Head of caudate nucleus (tissue), 42 donors: Measurements from ENCODE around the gene IQCC.

Source experiments
- DNase-seq, 42 donors: peaks; one replicate each; pipeline versions ENCODE4 v3.0.0 to v3.0.0-alpha.2; 2020 to 2021; ENCODE audit warnings: mixed read lengths in 7 of 42
- intact Hi-C: fragments of 100-400 bp; cut with DNase I; formaldehyde crosslinking; loops from one replicate; pipeline ENCODE4 v1.15.0; 2022

The IQCC gene

DNA sequence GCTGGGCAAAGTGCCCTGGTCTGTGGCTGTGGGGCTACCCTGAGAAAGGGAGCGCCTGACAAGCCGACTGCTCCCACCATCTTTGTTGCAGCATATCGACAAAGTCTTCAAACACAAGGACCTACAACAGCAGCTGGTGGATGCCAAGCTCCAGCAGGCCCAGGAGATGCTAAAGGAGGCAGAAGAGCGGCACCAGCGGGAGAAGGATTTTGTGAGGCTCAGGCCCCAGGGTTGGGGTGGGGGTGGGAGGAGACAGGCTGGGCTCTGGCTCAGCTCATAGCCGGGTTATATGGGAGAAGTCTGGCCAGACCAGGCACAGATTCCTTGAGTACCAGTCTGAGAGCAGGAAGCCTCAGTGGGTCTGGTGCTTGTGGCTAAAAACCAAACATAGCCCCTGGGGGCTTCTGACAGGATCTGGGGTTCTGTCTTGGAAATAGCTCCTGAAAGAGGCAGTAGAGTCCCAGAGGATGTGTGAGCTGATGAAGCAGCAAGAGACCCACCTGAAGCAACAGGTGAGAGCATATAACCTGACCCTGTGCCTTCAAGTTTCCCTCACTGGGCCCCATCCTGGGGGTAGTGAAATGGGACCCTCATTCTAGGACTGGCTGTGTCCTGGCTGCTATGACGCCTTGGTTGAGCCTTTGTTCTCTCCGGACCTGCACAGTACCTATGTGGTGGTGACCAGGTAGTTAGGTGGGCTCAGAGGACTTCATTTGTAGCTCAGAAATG, 13.1 kb upstream of the IQCC start:
- no peak for DNase-seq
- intact Hi-C loops: no loop called here

DNA sequence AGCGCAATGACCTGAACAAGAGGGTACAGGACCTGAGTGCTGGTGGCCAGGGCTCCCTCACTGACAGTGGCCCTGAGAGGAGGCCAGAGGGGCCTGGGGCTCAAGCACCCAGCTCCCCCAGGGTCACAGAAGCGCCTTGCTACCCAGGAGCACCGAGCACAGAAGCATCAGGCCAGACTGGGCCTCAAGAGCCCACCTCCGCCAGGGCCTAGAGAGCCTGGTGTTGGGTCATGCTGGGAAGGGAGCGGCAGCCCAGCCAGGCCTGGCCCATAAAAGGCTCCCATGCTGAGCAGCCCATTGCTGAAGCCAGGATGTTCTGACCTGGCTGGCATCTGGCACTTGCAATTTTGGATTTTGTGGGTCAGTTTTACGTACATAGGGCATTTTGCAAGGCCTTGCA, 10.5 kb upstream of the IQCC start:
- intact Hi-C loops: no loop called here
- DNase-seq: no peak

DNA sequence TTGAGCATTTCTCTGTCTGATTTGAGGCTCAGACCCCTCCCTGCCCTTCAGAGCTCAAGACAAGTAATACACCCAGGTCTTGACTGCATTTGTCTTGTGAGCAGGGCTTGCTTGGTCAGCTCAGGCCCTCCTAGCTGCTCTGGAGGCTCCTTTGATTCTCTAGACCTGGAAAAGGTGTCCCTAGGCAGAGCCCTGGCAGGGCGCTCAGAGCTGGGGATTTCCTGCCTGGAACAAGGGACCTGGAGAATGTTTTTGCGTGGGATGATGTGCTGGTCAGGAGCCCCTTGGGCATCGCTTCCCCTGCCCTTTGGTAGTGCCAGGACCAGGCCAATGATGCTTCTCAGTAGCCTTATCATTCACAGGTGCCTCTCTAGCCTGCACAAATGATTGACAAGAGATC, 9.9 kb upstream of the IQCC start:
- DNase-seq: no peak
- intact Hi-C loops: no loop called here

DNA sequence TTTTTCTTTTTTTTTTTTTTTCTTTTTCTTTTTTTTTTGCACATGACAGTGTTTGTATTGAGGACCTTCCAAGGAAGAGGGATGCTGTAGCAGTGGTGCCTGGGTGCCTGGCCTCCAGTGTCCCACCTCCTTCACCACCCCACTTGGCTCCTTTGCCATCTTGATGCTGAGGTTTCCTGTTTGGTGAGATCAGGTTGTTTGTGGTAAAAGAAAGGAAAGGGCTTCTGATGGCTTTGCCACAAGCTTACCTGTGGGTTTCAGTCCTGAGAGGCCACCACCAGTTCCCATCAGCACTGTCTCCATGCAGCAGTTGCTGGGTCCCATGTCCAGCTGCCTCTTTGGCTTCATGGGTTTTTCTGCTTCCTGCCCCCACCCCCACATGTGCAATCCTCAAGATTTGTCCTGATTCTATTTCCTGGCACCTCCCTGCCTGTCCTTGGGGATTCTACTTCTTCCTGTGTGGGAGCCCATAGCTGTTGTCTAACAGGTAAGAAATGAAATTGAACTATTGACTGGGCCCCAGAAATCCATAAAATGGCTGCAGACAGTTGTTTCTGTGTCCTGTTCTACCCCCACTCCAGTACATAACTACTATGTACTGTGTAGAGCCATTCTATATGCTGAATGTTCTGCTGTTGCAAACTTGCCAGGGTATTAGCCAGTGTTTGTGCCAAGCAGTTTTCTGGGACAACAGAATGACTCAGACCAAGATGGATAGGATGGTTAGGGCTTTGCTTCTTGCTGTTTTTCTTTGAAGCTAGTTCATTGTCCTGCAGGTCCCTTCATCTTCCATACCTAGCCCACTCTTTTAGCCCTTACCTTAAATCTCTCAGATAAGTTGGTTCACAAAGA, 9.3 kb upstream of the IQCC start:
- DNase-seq: no peak
- intact Hi-C loops: no loop called here

DNA sequence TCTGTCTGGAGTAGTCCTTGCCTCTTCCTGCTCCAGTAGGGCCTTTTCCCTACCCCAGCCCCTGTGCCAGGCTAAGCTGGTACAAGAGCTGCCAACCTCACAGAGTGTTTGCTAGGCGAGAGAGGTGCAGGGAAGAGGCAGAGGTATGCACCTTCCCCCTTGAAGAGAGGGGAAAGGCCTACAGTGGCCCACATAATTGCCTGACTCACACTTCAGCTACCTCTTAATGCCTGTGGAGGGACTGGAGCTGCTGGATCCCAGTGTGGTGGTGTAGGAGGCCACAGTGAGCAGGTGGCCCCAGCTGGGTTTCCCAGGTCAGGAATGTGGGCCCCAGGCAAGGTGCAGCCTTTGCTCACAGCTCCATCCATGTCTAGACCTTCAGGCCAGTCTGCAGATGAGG, 8.4 kb upstream of the IQCC start:
- intact Hi-C loops: no loop called here

DNA sequence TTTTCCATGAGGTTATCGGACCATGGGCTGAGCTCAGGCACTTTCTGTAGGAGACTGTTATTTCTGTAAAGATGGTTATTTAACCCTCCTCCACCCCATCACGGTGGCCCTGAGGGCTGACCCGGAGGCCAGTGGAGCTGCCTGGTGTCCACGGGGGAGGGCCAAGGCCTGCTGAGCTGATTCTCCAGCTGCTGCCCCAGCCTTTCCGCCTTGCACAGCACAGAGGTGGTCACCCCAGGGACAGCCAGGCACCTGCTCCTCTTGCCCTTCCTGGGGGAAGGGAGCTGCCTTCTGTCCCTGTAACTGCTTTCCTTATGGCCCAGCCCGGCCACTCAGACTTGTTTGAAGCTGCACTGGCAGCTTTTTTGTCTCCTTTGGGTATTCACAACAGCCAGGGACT, 7.6 kb upstream of the IQCC start:
- intact Hi-C loops: no loop called here
- no peak for DNase-seq

More for the DNA sequence above, 8.4 kb upstream of the IQCC start:
- DNase-seq: no peak

DNA sequence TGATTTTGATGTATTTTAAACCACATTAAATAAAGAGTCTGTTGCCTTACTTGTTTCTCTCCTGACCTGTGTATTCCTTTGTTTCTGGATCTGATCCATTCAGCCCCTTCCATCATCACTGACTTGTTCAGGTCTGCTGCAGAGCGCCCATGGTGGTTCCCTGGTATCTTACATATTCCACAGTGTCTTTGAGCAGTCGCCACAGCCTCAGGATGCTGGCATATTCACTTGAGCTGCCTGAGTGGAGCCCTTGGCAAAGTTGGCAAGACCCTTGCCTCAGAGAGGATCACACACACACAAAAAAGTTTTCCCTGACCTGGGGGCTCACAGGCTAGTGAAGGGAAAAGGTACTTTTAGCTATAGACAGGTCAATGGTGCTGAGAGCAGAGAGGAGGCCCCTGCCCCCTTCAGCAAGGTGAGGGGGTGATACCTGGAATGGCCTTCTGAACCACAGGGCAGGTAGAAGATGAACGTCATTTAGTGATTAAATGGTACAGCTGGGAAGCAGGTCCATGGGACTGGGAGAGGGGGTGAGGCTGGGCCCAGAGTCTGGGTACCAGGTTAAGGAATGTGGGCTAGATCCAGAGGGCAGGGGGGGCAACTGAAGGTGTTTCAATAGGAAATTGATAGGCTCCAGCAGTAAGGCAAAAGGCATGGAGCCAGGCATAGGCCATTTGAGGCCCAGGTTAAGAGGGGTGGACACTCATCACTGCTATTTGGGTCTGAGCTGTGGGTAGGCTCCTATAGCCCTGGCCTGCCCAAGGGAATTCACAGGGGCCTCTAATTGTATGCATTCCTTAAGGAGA, 7.0 kb upstream of the IQCC start:
- DNase-seq: no peak
- intact Hi-C loops: no loop called here

DNA sequence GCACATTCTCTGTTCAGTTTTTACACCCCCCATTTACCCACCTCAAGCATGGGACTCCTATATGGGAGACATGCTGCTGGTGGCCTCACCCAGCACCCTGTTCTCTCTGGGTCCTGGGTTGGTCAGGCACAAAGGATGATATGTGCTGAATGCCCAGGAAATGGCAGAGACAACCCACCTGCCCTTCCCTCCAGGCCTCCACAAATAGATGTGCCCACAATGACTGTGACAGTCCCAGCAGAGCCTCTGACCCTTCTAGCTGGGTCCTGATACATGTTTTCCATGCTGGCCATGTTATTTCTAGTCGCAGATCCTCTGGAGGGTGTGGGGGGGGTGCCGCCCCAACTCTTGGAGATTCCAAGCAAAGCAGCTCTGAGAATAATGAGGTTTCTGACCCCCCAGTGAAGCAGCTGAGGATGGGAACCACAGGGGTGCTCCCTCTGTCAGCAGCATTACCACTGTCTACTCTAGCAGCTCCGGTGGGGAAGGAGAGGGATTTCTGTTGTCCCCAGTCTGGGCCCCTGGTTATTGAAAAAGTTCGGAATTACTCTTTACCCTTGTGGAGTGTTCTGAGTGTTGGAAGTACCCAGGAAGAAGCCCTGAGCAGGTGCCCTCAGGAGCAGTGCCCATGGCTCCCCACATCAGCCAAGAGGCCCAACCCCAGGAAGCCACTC, 6.3 kb upstream of the IQCC start:
- DNase-seq: no peak
- intact Hi-C loops: no loop called here

DNA sequence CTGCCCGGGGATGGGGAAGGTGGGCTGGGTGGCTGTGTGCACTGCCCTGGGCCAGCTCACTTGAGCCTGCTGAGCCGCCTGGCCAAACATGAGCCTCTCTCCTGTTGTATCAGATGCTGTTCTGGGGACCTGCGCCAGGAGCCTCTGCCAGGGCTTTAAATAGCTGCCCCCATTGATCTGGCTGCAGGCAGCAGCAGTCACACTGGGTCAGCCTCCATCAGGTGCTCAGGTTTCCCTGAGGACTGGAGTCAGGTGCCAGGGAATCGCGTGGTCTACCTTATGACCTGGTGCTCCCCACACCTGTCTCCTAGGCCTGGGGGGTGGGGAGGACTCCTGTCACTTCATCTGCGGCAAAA, 5.8 kb upstream of the IQCC start:
- intact Hi-C loops: no loop called here
- DNase-seq: peak in 20 of 42 donors; percentile 15 to 57 (median 40)

DNA sequence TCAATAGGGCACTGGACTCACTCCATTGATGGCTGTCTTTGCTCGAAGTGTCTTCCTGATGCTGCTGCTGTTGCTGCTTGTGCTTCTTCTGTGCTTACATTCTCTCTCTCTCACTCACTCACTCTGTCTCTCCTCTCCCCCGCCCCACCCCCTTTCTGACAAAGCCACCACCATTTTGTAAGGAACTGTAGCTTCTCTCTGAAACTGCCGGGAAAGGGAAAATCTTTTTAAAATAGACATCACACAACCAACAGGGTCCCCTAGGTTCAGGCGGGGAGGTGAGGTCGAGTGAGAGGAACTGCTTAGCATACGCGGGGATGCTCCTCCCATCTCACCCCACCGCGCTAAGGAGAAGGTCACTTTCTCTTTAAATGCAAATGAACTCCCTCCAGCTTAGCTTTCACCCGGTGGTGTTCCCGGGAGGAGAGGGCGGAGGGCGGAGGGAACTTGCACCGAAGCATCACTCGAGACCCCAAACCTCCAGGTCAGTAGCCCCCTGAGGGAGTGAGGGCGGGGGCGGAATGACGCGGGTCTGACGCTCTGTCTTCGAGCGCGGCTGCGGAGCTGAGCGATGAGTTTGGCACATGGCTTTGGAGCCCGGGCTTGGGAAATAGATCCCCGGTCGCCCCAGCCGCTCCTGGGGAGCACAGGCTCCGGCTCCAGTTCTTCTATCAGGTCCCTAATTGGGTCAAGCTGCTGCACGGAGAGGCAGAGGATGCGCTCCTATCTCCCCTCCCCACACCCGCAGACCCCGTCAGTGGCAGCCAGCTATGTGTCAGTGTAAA, 5.1 kb upstream of the IQCC start, which contains the start of gene CCDC28B:
CCDC28B (plus strand) TSS at position 370 of the 785 bp plus-strand sequence. CDS start 1,341 bp downstream, outside the sequence.
- intact Hi-C loops: no loop called here
- peak; percentile 28 to 82 (median 66) for DNase-seq

DNA sequence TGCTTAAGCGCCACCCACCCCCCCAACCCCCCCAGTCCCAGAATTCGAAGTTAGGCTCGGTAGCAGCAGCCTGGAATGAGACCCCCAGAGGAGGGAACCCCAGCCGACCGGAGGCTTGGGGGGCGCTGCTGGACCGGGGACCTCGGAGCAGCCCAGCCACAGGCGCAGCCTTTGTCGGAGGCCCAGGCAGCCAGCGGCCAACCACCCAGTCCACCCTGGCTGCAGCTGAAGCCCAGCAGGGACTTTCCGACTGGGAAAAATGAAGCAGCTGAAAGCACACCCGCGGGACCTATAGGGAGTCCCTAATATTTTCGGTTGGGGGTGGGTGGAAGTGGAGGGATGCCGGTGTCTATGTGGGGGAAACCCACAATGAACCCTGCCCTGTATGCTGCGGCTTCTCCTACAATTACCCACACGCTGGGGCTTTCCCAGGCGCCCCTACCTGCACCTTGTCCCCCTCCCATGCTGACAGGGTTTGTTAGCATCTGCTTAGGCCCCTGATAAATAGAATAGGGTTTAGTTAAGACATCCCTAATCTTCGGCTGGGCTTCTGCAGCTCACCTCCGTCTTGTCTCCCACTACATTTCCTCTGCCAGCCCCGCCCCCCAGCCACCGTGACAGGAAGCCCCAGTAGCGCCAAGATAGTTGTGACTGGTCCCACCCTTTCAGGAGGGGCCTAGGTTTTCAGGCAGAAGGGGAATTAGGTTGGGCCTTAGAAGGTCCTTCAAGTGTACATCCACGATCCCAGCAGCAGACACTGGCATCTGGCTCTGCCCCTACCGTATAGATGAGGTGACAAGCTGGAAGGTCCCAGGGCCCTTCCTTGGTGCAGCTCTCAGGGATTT, 4.2 kb upstream of the IQCC start:
- intact Hi-C loops: no loop called here
- DNase-seq: peak; percentile 50 to 86 (median 73)

DNA sequence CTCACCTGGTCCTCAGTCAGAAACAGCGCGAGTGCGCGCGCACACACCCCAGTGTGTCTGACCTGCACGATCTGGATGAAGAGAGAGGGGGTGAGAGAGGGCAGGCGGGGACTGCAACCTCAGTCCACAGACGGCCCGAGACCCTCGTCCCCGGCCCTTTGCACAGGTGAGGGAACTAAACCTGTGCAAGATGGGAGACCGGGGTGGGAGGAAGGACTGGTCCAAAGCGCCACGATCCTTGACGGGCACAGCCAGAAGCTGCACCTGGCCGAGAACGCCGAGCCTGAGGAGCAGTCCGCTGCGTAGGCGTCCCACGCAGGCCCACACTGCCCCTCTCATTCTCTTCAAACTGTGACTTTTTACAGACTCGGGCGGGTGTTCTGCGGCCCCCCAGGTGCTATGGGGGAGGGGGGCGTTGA, 519 bp upstream of the IQCC start:
- intact Hi-C loops: no loop called here

DNA sequence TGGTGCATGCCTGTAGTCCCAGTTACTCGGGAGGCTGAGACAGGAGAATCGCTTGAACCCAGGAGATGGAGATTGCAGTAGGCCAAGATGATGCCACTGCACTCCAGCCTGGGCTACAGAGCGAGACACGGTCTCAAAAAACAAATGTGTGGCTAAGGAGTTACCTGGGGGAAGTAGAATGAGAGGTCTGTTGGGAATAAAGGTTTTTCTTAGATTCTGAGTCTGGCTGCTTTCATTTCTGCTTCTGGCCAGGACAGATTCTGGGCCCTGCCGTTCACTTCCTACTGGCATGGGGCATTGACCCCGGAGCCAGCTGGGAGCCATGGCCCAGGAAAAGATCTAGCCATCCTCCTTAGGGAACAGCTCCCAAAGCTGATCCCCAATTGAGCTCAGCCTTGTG, 3.0 kb downstream of the IQCC start:
- intact Hi-C loops: no loop called here
- no peak for DNase-seq

More for the DNA sequence above, 519 bp upstream of the IQCC start:
- peak in 2 of 42 donors; percentile 28 to 34 for DNase-seq

DNA sequence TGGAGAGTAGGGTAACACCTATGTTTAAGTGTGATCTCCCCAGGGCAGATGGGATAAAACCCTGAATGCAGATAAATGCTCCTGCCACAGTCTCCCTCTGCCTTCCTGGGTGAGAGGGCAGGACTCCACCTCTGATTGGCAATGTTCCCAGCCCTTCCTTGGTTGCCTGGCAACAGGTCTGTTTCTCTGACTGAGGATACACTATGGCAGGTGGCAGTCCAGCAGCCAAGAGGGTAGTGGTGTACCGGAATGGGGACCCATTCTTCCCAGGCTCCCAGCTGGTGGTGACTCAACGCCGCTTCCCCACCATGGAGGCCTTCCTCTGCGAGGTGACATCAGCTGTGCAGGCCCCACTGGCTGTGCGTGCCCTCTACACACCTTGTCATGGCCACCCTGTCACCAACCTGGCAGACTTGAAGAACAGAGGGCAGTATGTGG, 3.4 kb downstream of the IQCC start, which contains the start of gene DCDC2B:
DCDC2B (plus strand) TSS at position 199 of the 438 bp plus-strand sequence; CDS start at position 204, 5 bp downstream.
- intact Hi-C loops: no loop called here
- DNase-seq: peak in 25 of 42 donors; percentile 21 to 77 (median 42)

DNA sequence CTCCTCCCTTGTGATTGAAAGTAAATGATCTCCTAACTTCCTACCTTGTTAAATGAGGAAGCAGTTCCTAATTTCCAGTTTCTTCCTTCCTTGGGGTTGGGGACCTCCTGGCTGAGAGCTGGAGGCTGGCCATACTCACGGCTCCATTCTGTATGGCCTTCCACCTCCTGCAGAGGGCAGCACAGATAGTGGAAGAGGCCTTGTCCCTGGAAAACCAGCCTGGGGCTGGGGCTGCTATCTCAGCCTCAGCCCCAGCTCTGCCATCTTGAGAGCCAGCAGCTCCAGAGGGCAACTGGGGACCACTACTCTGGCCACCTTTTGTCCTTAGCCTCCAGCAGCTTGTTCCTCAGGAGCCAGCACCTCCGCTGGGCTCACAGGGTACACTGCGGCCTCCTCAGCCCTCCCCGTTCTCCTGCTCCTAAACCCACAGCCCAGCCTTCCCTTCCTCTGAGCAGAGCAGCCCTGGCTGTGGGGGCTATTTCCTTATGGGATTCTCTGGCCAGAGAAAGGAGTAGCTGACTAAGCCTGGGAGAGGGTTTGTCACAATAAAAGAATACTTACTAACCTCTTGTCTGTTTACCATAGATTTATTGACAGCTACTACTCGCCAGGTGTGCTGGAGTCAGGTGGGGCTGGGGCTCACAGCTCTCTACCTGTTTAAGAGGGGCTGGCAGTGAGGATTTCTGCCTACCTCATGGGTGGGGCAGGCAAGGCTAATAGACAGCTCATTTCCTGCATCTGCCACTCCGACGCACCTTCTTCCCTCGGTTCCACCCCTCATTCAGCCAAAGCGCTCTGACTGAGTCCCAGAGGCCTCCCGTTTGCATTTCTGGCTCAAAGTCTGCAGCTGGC, 10.4 kb downstream of the IQCC start:
- DNase-seq: peak; percentile 38 to 87 (median 70)
- intact Hi-C loops: no loop called here

DNA sequence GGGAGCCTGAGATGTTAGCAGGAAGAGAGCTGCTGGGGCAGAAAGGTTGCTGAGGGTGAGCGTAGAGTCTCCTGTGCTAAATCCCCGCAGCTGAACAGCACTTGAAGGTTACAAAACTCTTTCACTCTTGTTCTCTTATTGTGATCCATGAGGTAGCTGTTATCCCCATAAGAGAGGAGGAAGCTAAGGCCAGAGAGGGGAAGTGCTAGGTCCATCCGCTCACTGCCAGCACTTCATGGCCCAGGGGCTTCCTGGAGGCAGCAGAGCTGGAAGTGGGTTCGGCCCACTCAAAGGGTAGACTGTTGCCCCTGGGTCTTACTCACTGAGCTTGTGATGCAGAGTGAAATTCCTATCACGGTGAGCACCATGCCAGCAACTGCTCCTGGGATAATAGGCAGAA, 11.1 kb downstream of the IQCC start:
- DNase-seq: no peak
- intact Hi-C loops: no loop called here
